Neural crest cell (in vitro differentiated cells): ENCODE data around the gene MRPL44. TPM values are rescaled to one million over a fixed set of nuclear protein-coding genes. Genes with fewer than 3 reads are reported as not detected.

Source experiments
- DNase-seq: peaks from one replicate; pipeline ENCODE4 v3.0.0; 2021; ENCODE audit warnings: low read depth, mixed read lengths, low spot score
- H3K27ac Mint-ChIP-seq: one replicate; pipeline ENCODE4 v1.8.0; 2021; ENCODE audit warnings: mild to moderate bottlenecking, mixed read lengths; ENCODE audit not compliant: unreplicated experiment
- H3K27me3 Mint-ChIP-seq: 2 replicates; pipeline ENCODE4 v1.8.0; 2021; ENCODE audit warnings: low read depth, mild to moderate bottlenecking, mixed read lengths
- H3K36me3 Mint-ChIP-seq: 2 replicates; pipeline ENCODE4 v1.8.0; 2021; ENCODE audit warnings: low read depth, mild to moderate bottlenecking, mixed read lengths
- H3K4me1 Mint-ChIP-seq: 2 replicates; pipeline ENCODE4 v1.8.0; 2021; ENCODE audit warnings: mixed read lengths
- H3K4me3 Mint-ChIP-seq: one replicate; pipeline ENCODE4 v1.8.0; 2021; ENCODE audit warnings: mild to moderate bottlenecking, mixed read lengths
- H3K9me3 Mint-ChIP-seq: 2 replicates; pipeline ENCODE4 v1.8.0; 2021; ENCODE audit warnings: mixed read lengths
- total RNA-seq: library from RNA; stranded (reverse); gene quantifications from 2 replicates; pipeline ENCODE4 v1.2.1, GENCODE V29; 2021
- TF ChIP-seq, protein P1 (sequence below): fragments of 200-600 bp; sonication (generic); conservative IDR thresholded peaks from 2 replicates; pipeline ENCODE4 v1.5.0; 2021; ENCODE audit warnings: antibody characterized with exemption, mild to moderate bottlenecking

MRPL44 gene
- total RNA-seq, 1 donor from 2014 or later, result 33.4 TPM

DNA sequence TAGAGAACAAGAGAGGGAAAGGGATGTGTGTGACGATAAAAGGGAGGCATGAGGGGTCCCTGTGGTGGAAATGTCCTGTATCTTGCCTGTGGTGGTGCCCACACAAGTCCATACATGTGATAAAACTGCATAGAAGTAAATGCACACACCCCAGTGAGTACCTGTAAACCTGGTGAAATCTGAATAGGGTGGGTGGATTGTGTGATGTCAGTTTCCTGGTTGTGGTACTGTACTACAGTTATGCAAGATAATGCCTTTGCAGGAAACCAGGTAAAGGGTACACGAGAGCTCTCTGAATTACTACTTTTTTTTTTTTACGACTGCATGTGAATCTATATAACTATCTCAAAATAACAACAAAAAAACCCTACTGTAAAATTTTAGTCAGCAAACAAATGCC is 59.7 kb downstream of the MRPL44 start:
- H3K36me3 Mint-ChIP-seq, result peaks cover 2% of the 10 kb centered on the region
- H3K9me3 Mint-ChIP-seq, result peaks cover 4% of the 10 kb centered on the region
- H3K4me3 Mint-ChIP-seq, result no peak overlapping the region
- TF ChIP-seq, protein P1, sequence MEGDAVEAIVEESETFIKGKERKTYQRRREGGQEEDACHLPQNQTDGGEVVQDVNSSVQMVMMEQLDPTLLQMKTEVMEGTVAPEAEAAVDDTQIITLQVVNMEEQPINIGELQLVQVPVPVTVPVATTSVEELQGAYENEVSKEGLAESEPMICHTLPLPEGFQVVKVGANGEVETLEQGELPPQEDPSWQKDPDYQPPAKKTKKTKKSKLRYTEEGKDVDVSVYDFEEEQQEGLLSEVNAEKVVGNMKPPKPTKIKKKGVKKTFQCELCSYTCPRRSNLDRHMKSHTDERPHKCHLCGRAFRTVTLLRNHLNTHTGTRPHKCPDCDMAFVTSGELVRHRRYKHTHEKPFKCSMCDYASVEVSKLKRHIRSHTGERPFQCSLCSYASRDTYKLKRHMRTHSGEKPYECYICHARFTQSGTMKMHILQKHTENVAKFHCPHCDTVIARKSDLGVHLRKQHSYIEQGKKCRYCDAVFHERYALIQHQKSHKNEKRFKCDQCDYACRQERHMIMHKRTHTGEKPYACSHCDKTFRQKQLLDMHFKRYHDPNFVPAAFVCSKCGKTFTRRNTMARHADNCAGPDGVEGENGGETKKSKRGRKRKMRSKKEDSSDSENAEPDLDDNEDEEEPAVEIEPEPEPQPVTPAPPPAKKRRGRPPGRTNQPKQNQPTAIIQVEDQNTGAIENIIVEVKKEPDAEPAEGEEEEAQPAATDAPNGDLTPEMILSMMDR, result no peak
- H3K27ac Mint-ChIP-seq, result no peak overlapping the region
- DNase-seq, result no peak
- no peaks in the 10 kb centered on the region for H3K27me3 Mint-ChIP-seq
- peaks cover 5% of the 10 kb centered on the region for H3K4me1 Mint-ChIP-seq

Other genes starting within 250 kb of the MRPL44 start
- 4.1 and 5.0 TPM in 2 replicates for gene AP1S3, start 119.9 kb upstream of the MRPL44 start, total RNA-seq
- gene WDFY1, start 12.1 kb upstream of the MRPL44 start, total RNA-seq, result 41.1 and 43.3 TPM in 2 replicates
- 34.0 and 36.0 TPM in 2 replicates for gene SERPINE2, start 81.8 kb downstream of the MRPL44 start, total RNA-seq